GM21717 (cell line): Measurements from ENCODE around the gene PCNX2.

Experiments
- ATAC-seq: cut with Tn5 transposase; IDR thresholded peaks from one replicate; pipeline ENCODE4 v1.9.1; 2021; ENCODE audit warnings: mild to moderate bottlenecking, moderate library complexity; ENCODE audit not compliant: unreplicated experiment

PCNX2 gene

DNA sequence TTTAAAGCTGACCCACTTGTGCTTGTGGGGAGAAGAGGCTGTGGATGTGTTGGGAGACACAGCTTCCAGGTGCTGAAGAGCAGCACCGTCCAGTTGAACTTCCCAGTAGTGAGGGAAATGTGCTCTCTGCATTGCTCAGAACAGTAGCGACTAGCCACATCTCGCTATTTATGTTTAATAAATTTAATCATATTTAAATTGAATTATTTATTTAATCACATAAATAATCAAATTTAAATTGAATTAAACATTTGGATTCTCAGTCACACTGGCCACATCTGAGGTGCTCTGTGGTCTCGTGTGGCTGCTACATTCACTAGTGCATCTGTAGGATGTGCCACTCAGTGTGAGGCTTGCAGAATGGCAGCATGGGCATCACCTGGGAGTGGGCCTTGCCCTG, 325.0 kb downstream of the PCNX2 start:
- ATAC-seq: no peak

DNA sequence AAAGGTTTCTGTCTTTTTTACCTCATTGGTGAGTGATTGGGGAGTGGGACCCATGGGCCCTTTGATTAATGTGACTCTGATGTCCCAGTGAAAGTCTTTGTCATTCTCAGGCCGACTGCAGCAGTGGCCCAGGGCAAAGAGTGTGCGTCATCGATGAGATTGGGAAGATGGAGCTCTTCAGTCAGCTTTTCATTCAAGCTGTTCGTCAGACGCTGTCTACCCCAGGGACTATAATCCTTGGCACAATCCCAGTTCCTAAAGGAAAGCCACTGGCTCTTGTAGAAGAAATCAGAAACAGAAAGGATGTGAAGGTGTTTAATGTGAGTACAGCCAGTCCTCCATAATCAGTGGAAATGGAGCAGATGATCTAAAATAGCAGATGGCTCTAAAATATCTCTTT, 325.7 kb downstream of the PCNX2 start:
- ATAC-seq: no peak

DNA sequence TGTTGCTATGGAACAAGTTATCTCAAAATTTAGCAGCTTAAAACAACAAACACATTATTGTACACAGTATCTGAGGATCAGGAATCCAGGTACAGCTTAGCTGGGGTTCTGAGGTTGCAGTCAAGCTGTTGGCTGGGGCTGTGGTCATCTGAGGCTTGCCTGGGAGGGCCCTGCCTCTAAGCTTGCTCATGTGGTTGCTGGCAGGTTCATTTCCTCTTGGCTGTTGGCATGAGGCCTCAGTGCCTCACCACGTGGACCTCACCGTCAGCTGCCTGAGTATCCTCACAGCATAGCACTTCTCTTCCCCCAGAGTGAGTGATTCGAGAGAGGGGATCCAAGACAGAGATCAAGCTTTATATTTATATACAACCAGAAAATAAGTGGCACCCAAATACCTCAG, 326.6 kb downstream of the PCNX2 start:
- no peak for ATAC-seq

DNA sequence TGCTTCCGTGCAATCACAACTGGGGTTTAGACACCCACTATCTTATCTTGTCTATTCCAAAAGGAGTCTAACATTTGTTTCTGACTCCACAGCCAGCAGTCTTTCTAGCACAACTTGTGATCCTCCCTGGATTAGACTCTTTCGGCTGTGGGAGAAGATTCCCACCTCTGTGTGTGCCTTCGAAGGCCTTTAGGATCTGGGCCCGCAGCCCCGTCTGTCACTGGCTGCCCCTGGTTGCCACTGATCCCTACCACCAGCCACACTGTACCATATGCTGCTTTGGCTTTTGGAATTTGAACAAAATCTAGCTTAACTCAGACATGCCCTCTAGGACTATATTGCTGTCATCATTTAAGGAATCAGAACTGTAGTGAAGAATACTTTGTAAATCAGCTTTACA, 327.1 kb downstream of the PCNX2 start:
- no peak for ATAC-seq

DNA sequence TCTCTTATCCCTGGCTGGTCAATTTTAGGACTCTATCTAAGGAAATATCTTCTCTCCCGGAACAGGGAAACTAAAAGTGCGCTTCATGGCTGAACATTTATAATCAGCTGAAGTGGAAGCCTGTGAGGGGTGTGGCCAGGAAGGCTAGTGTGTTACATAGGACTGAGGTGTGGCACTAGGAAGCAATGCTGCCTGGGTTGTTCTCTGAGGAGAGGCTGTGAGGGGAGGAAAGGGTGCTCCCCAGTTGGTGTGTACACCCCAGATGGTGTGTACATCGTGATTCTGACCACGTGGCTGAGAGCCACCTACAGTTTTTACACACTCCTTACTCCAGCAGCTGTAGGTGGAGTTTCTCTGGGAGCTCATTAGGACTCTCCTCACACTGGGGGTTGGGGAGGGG, 328.9 kb downstream of the PCNX2 start:
- no peak for ATAC-seq

DNA sequence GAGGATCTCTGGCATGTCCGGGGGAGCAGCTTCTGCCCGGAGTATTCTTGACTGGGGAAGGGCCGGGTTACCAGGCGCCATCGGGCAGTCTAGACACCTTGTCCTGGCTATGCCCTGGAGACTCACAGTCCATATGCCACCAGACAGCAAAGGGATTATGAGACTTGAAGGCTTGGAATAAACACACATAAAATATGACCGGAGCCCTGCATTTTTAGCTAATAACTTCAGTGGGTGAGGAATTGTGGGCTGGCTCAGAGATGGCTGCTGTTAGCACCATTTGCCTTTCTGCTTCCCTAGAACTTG, 329.7 kb downstream of the PCNX2 start:
- no peak for ATAC-seq

DNA sequence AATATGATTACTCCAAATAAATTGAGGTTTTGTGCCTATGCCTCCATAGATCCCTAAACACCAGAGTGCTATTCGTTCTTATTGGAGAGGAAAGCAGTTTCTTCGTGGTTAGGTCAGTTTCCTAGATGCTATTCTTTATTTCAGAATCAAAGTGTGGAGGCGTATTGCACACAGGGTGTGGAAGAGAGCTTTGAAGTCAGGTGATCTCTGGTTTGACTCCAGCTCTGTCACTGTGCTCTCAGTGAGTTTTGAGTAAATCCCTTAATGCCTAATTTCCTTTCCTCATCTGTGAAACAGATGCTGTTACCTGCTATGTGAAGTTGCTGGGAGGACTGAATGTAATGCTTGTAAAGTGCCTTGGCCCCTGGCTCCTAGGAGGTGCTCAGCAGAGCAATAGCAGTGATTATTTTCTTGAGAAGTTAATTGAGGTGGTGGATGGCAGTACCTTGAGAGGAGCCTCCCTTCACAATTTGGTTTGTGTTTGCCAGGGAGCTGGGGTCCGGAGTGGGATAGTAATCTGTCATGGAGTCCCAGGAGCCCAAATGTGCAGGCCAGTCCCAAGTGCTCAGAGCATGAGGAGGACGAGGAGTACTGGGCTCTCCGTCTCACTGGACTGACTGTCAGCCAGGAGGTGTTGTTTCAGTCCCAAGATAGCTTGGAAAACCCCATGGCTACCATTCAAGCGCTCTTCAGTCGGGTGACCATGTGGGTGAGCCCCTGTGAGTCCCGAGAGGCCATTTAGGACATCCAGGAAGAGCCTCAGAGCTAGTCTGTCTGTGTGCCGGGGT, 330.2 kb downstream of the PCNX2 start:
- no peak for ATAC-seq

DNA sequence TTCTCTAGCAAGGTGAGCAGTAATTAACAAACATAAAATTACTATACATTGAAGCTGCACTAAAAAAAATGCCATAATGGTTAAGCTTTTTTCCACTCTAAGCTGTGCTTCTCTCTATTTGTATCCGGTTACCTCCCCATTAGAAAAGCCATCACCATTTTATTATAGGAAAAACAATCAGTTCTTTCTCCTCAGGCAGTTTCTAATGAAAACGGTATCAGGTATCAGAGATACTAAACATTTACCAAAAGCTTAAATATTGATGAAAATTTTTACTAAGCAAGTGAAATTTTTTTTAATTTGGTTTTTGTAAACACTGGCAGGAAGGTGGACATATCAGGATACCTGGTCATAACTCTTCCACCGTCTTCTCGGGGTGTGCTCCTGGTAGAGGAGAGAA, 330.9 kb downstream of the PCNX2 start:
- no peak for ATAC-seq

DNA sequence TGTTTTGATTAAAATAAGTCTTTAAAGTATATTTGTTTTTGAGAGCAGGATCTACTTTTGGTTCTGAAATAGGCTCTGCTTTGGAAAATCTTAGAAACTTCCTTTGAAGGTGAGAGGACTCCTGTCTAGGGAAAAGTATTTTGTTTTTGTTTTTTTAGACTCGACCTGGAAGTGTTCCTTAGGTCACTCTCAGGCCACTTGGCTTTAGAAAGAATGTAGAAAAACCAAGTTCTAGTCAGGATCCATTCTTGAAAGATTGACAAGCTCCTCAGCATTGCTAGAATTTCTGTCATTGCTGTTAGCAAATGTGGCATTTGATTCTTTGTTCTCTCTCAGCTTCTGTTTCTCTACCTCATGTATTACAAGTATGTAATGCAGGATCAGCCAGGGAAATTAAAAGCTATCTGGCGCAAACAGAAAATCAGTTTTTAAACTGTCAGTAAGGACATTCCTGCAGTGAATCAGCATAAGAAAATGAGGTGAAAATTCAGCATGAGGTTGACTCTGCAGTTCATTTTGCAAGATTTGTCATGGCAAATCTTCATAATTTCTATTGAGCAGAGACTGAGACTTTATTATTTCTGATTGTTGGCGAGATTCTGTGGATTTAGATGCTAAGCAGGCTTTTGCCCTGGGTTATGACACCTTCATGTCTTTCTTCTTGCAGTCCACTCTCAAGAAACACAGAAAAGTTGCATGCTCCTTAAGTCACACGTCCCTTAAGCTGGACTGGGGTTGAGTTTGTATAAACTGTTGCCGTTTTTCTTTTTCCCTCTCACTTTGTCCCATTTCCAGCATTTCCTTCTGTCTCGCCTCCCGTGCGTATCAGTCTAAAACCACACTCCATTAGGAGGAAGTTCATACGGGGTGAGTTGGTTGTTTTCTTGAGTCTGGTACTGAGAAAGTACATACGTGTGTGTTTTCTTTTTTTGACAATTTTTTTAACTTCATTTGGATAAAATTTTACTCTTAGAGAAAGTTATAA, 332.5 kb downstream of the PCNX2 start:
- ATAC-seq: no peak

DNA sequence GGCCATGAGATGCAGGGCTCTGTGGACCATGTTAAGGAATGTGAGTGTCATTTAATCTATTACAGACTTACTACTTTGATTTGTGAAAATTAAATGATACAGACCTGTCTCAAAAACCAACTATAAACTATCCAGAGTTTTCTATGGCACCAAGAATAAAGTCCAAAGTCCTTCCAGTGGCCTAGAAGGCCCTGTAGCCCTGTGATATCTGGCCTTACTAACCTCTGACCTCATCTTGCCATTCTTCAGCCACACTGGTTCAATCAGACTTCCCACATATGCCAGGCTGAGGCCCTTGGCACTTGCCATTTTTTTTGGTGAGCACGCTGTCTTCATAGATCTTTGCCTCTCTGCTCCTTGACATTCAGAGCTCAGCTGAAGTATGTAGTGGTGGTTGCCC, 337.5 kb downstream of the PCNX2 start:
- no peak for ATAC-seq

DNA sequence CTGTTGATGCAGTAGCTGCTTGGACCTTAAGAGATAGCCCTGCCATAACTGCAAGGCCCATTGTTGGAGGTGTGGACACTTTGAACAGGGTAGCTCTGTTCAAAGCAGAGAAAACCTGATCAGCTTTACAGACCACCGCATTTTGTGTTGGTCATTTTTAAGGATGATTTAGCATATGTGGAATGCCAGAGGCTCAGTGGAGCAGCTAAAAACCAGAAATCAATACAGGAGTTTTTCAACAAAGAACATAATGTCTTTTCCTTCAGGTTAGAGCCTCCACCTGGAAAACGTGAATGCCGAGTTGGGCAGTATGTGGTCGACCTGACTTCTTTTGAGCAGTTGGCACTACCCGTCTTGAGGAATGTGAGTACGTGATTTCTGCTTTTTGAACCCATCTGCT, 339.4 kb downstream of the PCNX2 start:
- no peak for ATAC-seq

DNA sequence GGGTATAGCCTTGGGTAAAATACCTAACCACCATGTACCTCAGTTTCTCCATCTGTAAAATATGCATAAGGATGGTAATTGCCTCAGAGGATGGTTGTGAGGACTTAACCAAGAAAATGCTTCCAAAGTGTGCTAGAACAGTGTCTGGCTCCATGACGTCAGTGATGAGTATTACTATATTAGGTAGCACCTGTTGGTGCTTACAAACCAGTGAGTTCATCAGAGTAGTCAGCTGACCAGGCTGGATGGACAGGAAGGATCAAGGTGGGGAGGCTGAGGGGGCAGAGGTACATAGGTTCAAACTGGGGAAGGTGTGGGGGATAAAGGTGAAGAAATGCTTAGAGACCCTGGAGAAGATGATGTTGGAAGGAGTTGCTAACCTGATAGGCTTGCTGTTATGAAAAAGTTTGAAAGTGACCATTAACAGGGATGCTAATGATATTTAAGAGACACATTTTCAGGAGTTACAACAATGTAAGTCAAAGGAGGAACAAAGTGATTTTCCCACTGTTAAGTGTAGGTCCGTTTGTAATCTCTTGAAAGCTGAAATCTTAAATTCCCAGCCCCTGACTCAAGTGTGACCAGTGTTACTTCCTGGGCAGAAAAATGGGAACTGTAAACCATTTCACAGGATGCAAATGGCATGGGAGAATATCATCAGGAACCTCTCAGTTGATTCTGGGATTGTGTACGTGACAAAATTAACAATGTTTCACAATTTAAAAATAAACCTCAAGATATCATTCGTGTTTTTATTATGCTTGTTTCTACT, 340.7 kb downstream of the PCNX2 start:
- no peak for ATAC-seq

DNA sequence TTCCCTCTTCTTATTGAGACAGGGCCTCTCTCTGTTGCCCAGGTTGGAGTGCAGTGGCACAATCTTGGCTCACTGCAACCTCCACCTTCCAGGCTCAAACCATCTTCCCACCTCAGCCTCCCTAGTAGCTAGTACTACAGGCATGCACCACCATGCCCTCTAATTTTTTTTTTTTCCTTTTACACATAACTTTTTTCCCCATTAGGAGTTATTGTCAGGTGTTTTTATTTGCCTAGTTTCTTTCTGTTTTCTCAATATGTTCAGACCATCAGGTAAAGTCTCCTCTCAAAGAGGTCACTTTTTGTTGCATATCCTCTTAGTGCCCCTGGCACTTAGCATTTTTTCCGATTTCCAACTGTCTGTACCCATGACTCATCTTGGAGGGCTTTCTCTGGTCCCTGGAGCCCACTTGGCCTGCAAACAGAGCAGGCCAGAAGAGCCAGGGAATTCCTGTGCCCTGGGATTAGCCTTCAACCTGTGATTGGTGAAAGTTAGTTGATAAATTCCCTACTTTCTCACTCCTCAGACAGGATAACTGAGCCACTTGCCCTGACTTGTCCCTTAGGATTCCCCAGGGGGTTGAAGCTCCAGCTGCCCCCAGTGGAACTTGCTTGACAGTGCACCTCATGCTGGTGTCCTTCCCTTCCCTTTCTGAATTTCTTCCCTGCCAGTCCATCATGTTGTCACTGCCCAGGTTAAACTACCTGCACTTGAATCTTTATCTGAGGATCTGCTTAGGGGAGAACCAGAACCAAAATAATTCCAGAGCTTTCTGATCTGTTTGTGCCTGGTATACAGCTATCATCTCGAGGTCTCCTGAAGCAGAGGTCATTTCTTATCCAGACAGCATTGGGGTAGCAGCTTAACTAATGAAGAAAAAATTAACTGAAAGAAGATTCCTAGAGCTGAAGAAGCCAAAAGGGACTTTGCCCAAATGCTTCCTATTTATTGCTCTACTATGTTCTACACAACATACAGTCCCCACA, 342.7 kb downstream of the PCNX2 start:
- peak; percentile 47 for ATAC-seq

DNA sequence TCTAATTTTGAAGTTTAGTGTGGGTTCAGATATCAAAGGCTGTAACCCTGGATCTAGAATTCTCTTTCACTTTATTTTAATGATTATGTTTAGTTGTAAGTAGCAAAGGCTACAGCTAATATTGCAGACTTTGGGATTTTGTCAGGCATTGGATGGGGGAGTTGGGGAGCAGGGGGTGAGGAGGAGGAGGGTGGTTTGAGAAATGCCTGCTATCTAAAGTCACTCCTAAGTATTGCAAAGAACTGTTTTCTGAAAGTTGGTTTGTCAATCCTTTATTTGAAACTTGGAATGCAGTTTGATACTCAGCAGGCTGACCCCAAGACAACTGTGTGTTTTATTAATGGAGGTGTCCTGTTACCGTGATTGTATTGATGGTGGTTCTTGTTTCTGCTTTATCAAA, 343.9 kb downstream of the PCNX2 start:
- ATAC-seq: no peak

DNA sequence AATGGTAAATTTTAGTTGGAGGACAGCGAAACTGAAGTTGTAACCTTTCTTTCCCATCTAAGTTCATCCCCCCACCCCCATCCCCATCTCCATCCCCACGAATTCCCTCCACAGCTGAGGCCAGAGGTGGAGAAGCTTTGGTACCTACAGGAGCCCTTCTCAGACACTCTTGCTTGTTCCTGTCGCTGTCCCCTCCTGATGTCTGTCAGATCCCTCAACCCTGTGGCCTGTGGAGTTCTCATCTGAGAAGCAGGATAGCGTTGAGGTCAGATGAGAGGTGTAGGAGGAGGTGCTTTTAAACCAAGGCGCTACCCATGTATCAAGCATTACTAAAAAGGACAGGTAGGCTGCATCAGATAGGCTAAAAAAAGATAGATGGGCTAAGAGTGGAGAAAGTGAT, 344.3 kb downstream of the PCNX2 start:
- ATAC-seq: peak; percentile 31

DNA sequence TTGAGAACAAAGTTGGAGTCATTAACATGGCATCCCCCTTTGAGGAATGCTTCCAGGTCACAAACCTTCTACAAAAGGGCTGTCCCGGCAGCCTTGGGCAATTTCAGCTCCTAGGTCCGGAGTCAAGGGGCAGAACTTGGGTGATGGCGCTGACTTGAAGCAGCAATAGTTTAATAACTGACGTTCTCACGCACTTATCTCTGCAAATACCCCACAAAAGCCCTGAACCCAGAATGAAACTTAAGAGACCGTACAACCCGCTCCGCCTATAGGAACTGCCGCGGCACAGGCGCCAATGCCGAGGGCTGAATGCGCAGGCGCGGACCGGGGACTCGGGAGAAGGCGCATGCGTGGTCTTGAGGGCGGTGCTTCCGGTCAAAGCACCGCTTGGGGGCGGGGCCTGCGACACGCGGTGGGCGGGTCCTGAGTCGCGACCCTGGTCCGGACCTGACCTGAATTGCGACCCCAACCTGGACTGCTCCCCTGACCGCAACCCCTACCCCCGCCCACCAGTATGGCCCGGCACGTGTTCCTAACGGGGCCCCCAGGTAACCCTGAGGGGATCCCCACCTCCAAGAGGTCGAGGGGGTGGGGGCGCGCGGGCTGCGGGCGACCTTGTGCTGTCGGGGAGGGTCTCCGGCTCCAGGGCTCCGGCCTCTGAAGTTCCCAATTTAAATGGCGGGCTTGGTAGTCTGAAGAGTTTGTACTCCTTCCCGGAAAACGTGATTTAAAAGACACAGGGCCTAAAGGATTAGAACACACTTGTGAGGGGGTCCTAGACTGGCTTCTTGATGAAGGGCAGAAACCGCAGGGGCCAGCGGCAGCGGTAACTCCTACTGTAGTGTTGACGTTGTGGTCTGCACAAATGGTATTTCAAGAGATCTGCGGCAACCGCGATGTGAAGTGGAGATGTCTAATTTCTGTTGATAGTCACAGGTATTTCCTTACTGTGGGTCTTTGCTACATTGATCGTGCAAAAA, 345.0 kb downstream of the PCNX2 start, which contains the start of gene NTPCR:
Gene NTPCR (plus strand): TSS at position 415 of the 980 bp plus-strand sequence. CDS start 100 bp downstream, at position 515.
- peak; percentile 85 for ATAC-seq

DNA sequence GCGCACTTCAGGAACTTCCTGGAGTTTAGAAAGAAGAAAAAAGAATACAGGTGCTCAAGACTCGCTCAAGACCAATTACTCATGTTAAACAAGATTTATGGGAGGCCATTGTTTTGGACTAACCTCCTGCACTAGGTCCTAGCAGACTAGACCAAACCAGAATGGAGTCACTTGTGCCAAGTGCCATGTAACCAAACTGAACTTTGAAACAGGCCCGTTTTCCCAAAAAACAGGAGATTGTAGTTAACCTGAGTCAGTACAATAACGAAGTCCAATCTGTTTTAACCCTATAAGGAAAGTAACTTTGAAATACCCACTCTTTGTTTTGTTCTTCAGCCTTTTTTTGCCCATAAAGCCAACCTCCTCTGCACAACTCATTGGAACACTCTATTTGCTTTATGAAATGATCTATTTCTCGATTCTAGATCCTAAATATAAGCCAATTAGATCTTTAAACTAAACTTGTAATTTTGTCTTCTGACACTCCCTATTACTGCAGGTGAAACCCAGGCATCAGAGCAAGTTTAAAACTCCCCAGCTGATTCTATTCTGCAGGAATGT, 345.8 kb downstream of the PCNX2 start:
- no peak for ATAC-seq

DNA sequence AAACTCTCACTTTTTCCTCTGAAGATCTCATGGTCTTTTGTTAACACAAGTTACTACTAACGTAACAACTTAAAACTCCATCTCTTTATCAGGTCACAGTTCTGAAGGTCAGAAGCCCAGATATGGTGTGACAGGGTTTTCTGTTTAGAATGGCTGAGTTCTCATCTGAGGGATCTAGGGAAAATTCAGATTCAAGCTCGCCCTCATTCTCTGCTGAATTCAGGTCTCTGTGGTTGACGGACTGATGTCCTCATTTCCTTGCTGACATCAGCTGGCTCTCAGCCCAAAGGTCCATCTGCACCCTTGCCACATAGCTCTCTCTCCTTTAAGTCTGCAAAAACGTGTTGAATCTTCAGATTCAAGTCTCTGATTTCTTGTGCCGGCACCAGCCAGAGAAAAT, 351.2 kb downstream of the PCNX2 start:
- ATAC-seq: no peak
